ENCODE data around the gene TCP10L.
A peak's percentile ranks its signal among the peaks of the same experiment; 100 is the strongest.
"Not testable (repeated sequence)": the region's sequence is repeated elsewhere in the genome, so short reads cannot be mapped to it uniquely, and the experiment has no call there.

Gene TCP10L

DNA sequence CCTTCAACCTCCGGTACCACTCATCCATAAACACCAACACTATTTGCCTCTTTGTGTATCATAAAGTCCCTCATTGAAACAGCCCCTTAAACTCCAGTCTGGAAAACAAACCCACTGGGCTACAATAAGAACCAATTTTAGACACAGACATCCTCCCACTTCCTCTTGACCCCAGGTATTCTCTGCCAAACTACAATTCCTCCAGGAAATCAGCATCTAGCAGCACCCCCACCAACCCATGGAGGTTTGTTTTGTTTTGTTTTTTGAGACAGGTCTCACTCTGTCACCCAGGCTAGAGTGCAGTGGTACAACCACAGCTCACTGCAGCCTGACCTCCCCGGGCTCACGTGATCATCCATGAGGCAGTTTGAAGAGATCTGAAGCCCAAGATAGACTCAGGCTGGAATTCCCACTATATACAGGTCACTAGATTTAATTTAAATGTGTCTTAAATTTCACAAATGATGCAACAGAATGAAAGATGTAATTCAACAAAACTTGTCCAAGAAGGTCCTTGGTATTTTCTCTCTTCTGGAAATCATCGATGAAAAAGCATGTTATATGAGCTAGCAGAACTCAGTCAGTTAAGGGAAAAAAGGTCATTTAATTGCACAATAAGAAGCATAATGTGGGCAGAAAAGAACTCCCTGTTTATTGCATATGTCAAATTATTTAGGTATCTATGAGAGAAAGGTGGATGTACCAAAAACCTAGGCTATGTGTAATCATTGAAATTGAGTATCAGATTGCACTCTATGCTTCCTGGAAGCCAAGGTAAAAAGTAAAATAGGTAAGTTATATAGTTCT is 30.3 kb downstream of the TCP10L start:
- no peak for DNase-seq (ENCODE audit: low spot score)

- no peak for DNase-seq (ENCODE audit: low spot score)
Observed at GRCh38 chr21:32549886-32550285, 35.4 kb downstream of the TCP10L start.

GRCh38 chr21:32549440-32549839 is 35.9 kb downstream of the TCP10L start:
- no peak for DNase-seq (ENCODE audit: low spot score)

GRCh38 chr21:32548978-32549377 is 36.3 kb downstream of the TCP10L start:
- no peak for DNase-seq (ENCODE audit: low spot score)

DNA sequence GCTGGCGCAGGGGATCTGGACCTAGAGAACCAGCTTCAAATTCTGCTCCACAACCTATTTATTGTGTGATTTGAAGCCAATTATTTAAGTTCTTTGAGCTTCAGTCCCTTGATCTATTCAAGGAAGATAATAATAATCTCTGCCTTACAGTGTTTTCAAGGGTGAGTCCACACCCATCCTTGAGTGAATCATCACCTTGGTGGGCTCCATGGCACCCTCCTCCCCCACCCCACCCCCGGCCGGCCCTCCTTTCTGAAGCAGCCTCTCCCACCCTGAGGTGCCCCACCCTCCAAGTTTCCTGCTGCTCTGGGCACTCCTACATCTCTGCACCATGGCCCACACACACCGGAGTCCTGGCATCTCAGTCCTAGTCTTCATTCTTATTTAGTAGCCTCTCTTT is 38.3 kb downstream of the TCP10L start:
- no peak for DNase-seq (ENCODE audit: low spot score)

DNA sequence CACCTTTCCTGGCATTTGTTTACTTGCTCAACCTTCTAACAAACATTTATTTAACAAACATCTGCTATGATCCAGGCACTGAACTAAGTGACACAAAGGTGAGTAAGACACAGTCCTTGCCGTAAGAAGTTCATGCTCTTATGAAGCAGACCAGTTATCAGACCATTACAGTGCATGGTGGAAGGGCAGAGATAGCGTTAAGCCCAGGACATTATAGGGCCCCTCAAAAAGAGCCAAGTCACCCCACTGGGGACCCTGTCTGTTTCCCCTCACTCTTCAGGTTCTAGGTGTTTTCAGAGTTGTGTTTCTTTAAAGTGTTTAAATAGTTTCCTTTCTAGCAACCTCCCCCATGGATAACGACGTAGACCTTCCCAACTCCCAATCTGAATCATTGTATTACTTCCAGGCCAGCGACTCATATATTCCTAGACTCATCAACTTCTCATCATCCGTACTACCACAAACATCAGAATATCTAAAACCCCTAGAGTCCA is 39.3 kb downstream of the TCP10L start:
- no peak for DNase-seq (ENCODE audit: low spot score)

DNA sequence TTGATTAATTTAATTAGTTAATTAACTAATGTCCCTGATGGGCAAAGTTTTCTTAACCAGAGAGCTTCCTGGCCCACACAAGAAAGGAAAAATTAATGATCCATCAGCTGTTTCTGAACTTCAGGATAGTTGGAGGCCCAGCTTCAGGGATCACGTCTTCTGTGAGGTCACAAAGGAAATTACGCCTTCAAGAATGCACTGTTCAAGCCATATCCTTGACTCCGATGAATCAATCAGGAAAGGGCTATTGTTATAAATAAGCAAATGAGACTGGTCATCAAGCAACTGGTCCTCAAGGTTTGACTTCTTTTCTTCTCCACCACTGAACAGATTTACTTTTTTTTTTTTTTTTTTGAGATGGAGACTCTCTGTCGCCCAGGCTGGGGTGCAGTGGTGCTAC is 40.6 kb downstream of the TCP10L start:
- no peak for DNase-seq (ENCODE audit: low spot score)

GRCh38 chr21:32543975-32544374 is 41.3 kb downstream of the TCP10L start:
- no peak for DNase-seq (ENCODE audit: low spot score)

- DNase-seq (ENCODE audit: low spot score) = not testable (repeated sequence)
Observed at GRCh38 chr21:32543056-32543455, 42.3 kb downstream of the TCP10L start.

- DNase-seq (ENCODE audit: low spot score) = no peak
Observed at GRCh38 chr21:32539378-32539777, 45.9 kb downstream of the TCP10L start.

DNA sequence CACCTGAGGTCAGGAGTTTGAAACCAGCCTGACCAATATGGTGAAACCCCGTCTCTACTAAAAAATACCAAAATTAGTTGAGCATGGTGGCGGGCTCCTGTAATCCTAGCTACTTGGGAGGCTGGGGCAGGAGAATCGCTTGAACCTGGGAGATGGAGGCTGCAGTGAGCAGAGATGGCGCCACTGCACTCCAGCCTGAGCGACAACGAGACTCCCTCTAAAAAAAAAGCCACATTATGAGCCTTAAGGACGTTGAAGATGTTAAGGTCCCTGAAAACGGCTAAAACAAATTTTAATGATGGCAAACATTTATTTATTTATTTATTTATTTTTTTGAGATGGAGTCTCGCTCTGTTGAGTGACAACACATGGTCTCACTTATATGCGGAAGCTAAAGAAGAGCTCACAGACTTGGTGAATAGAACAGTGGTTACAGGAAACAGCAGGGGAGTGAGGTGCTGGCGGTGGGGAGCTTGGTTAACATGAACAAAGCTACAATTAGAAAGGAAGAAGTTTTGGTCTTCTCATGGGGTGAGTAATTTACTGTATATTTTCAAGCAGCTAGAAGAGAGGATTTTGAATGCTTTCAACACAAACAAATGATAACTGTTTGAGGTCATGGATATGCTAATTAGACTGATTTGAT is 47.1 kb downstream of the TCP10L start:
- DNase-seq (ENCODE audit: low spot score) = no peak

DNA sequence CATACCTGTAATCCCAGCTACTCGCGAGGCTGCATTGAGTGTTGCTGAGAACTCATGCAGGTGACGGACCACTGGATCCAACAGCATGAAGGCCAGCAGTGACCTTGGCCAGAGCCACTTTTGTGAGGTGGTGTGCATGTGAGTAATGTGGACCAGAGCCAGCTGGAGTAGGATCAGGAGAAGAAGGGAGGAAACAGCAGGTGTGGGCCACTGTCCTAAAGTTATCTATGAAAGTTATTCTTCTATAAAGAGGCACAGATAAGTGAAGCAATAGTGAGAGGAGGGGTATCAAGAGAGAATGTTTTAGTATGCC is 47.8 kb downstream of the TCP10L start:
- DNase-seq (ENCODE audit: low spot score) = no peak

- no peak for DNase-seq (ENCODE audit: low spot score)
Observed at GRCh38 chr21:32535612-32536011, 49.7 kb downstream of the TCP10L start.

DNA sequence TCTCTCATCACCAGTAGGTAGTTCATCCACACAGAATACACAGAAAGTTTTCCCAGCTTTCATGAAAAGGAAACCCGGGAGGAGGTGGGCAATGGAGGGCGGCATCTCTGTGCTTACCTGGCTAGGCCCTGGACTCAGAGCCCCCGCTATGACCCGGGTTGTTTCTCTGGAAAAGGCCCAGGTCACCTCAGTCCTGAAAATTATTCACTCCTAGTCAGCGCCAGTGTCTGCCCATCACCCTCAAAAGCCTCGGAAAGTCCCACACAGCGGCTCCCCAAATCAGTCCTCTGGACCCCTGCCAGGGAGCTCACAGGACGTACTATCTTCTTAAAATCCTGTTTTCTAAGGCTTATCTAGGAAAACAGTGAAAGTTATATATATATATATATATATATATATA is 51.2 kb downstream of the TCP10L start:
- no peak for DNase-seq (ENCODE audit: low spot score)

GRCh38 chr21:32533611-32534010 is 51.7 kb downstream of the TCP10L start:
- DNase-seq (ENCODE audit: low spot score) = no peak

GRCh38 chr21:32533053-32533452 is 52.3 kb downstream of the TCP10L start:
- DNase-seq (ENCODE audit: low spot score) = no peak

GRCh38 chr21:32532636-32533035 is 52.7 kb downstream of the TCP10L start:
- no peak for DNase-seq (ENCODE audit: low spot score)

GRCh38 chr21:32531561-32531960 is 53.8 kb downstream of the TCP10L start:
- DNase-seq (ENCODE audit: low spot score) = not testable (repeated sequence)

- DNase-seq (ENCODE audit: low spot score) = not testable (repeated sequence)
Observed at GRCh38 chr21:32530809-32531208, 54.5 kb downstream of the TCP10L start.

DNA sequence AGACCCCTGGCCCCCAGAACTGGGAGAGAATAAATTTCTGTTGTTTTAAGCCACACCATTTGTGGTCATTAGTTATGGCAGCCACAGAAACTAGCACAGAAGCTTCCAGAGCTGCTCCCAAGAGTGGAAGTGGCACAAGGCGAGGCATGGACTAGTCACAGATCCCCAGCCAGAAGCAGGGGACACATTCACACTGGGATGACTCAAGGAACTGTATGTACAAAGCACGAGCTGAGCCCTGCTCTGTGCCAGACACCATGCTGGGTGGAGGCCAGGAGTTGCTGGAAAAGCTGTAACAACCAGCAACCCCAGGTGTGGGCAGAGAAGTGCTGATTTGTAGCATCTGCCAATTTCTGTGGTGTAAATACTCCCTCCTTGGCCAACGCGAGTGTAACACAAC is 55.6 kb downstream of the TCP10L start:
- no peak for DNase-seq (ENCODE audit: low spot score)

GRCh38 chr21:32525282-32525681 is 60.0 kb downstream of the TCP10L start:
- DNase-seq (ENCODE audit: low spot score) = no peak

GRCh38 chr21:32523988-32524719 is 61.2 kb downstream of the TCP10L start:
- DNase-seq (ENCODE audit: low spot score) = peak; percentile 72
